Measurements from ENCODE around the gene PML. TPM values are rescaled to one million over a fixed set of nuclear protein-coding genes. Genes with fewer than 3 reads are reported as not detected.

PML gene
- total RNA-seq, 1 donor from 2014 or later: 19.1 TPM

GRCh38 chr15:73979636-73980035 lies 14.9 kb upstream of the PML start:
- Histone ChIP-seq H3K9me3 (replicated peaks) (no peaks in the 10 kb centered on the region), H3K36me3 (peaks cover under 1% of the 10 kb centered on the region), H3K4me1 (peaks cover 41% of the 10 kb centered on the region), H3K27ac (replicated peaks) (no peak overlapping the region), H3K27me3 (ENCODE audit: low read depth) (no peaks in the 10 kb centered on the region), H3K4me3 (no peak overlapping the region)
- no peak for TF ChIP-seq CTCF (IDR thresholded peaks at IDR 0.05; ENCODE audit: borderline replicate concordance)
- no peak for DNase-seq
- intact Hi-C loops (cut with micrococcal nuclease): no loop called here

DNA sequence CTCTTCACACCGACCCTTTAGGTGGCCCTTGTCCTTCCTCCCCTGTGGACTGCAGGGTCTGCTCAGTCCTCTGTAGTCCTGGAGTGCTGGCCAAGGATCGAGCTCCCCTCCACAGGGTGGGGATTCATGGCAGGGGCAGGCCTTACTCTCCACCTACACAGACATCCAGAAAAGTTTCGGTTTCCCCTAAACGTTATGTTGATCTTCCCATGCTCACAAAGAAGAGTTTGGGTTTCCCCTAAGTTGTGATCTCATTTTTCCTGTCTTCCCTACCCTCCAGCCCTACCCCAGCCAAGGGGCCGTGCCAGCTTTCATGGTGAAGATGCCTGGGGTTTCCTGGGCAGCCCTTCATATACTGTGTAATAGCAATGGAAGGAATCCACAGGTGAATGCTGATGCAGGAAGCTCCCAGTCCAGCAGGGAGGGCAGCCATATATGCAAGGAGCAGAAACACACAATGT lies 12.7 kb upstream of the PML start:
- no peak for DNase-seq
- Histone ChIP-seq H3K27me3 (ENCODE audit: low read depth) (no peaks in the 10 kb centered on the region), H3K36me3 (peaks cover 3% of the 10 kb centered on the region), H3K4me1 (peaks cover 63% of the 10 kb centered on the region), H3K9me3 (replicated peaks) (no peaks in the 10 kb centered on the region), H3K4me3 (peak overlapping the region; percentile 44), H3K27ac (replicated peaks) (peak overlapping the region; percentile 100)
- no peak for TF ChIP-seq CTCF (IDR thresholded peaks at IDR 0.05; ENCODE audit: borderline replicate concordance)
- intact Hi-C loops (cut with micrococcal nuclease): no loop called here

- Histone ChIP-seq H3K4me1 (peaks cover 69% of the 10 kb centered on the region), H3K9me3 (replicated peaks) (no peaks in the 10 kb centered on the region), H3K27ac (replicated peaks) (peak overlapping the region; percentile 100), H3K4me3 (peak overlapping the region; percentile 44), H3K27me3 (ENCODE audit: low read depth) (no peaks in the 10 kb centered on the region), H3K36me3 (peaks cover 4% of the 10 kb centered on the region)
- intact Hi-C loops (cut with micrococcal nuclease): no loop called here
- DNase-seq: peak; percentile 90
- no peak for TF ChIP-seq CTCF (IDR thresholded peaks at IDR 0.05; ENCODE audit: borderline replicate concordance)
Observed at GRCh38 chr15:73982222-73982962, 12.1 kb upstream of the PML start.

GRCh38 chr15:73983211-73983727 lies 11.2 kb upstream of the PML start:
- TF ChIP-seq CTCF (IDR thresholded peaks at IDR 0.05; ENCODE audit: borderline replicate concordance): no peak
- DNase-seq: peak; percentile 61
- Histone ChIP-seq H3K4me1 (peaks cover 77% of the 10 kb centered on the region), H3K4me3 (peak overlapping the region; percentile 44), H3K36me3 (peaks cover 12% of the 10 kb centered on the region), H3K9me3 (replicated peaks) (no peaks in the 10 kb centered on the region), H3K27ac (replicated peaks) (peak overlapping the region; percentile 100), H3K27me3 (ENCODE audit: low read depth) (no peaks in the 10 kb centered on the region)
- intact Hi-C loops (cut with micrococcal nuclease): no loop called here

GRCh38 chr15:73983773-73984172 lies 10.7 kb upstream of the PML start:
- no peak for DNase-seq
- Histone ChIP-seq H3K4me3 (no peak overlapping the region), H3K36me3 (peaks cover 17% of the 10 kb centered on the region), H3K9me3 (replicated peaks) (no peaks in the 10 kb centered on the region), H3K27me3 (ENCODE audit: low read depth) (no peaks in the 10 kb centered on the region), H3K27ac (replicated peaks) (peak overlapping the region; percentile 100), H3K4me1 (peaks cover 82% of the 10 kb centered on the region)
- no peak for TF ChIP-seq CTCF (IDR thresholded peaks at IDR 0.05; ENCODE audit: borderline replicate concordance)
- intact Hi-C loops (cut with micrococcal nuclease): no loop called here
